Measurements from ENCODE around the gene SP2. TPM values are rescaled to one million over a fixed set of nuclear protein-coding genes. Genes with fewer than 3 reads are reported as not detected.
A peak's percentile ranks its signal among the peaks of the same experiment; 100 is the strongest.

Gene SP2
- total and polyA plus RNA-seq, 2 of the 13 experiments (the other 11 are each of a cell fraction or from before 2014, with no cell fraction given) = 1.4 to 4.8 TPM

DNA sequence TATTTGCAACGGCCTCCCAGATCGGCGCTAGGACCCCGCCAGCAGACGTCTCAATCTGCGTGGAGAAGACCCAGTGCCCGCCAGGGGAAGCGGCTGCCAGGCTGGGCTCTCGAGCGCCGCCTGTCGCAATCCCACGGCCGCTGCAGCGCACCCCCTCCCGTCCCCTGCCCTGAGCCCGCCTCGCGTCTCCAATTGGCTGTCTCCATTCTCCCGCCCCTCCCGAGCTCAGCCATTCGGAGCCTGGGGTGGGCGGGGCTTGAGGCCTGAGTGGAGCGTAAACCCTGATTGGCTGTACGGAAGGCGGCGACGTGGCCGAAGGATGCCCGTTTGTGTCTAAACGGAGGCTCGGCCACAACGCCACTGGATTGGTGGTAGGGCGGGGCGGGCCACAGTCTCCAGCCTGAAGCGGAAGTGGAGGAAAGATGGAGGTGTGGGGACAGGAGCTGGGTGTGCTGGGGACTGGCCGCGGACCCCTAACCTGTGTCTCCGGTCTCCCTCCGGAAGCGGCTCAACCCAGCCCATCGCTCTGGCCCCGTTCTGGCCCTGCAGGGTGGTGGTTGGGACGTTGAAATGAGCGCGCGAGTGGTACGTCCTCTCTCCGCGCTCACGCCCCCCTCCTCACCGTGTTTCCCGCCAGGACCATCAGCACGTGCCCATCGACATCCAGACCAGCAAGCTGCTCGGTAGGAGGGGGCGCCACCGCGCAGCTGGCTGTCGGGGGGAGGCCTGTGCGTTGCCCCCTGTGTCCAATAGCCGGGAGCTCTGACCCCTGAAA lies 74.9 kb downstream of the SP2 start, which contains the start of gene CDK5RAP3 (continued):
- TF ChIP-seq, protein P1, sequence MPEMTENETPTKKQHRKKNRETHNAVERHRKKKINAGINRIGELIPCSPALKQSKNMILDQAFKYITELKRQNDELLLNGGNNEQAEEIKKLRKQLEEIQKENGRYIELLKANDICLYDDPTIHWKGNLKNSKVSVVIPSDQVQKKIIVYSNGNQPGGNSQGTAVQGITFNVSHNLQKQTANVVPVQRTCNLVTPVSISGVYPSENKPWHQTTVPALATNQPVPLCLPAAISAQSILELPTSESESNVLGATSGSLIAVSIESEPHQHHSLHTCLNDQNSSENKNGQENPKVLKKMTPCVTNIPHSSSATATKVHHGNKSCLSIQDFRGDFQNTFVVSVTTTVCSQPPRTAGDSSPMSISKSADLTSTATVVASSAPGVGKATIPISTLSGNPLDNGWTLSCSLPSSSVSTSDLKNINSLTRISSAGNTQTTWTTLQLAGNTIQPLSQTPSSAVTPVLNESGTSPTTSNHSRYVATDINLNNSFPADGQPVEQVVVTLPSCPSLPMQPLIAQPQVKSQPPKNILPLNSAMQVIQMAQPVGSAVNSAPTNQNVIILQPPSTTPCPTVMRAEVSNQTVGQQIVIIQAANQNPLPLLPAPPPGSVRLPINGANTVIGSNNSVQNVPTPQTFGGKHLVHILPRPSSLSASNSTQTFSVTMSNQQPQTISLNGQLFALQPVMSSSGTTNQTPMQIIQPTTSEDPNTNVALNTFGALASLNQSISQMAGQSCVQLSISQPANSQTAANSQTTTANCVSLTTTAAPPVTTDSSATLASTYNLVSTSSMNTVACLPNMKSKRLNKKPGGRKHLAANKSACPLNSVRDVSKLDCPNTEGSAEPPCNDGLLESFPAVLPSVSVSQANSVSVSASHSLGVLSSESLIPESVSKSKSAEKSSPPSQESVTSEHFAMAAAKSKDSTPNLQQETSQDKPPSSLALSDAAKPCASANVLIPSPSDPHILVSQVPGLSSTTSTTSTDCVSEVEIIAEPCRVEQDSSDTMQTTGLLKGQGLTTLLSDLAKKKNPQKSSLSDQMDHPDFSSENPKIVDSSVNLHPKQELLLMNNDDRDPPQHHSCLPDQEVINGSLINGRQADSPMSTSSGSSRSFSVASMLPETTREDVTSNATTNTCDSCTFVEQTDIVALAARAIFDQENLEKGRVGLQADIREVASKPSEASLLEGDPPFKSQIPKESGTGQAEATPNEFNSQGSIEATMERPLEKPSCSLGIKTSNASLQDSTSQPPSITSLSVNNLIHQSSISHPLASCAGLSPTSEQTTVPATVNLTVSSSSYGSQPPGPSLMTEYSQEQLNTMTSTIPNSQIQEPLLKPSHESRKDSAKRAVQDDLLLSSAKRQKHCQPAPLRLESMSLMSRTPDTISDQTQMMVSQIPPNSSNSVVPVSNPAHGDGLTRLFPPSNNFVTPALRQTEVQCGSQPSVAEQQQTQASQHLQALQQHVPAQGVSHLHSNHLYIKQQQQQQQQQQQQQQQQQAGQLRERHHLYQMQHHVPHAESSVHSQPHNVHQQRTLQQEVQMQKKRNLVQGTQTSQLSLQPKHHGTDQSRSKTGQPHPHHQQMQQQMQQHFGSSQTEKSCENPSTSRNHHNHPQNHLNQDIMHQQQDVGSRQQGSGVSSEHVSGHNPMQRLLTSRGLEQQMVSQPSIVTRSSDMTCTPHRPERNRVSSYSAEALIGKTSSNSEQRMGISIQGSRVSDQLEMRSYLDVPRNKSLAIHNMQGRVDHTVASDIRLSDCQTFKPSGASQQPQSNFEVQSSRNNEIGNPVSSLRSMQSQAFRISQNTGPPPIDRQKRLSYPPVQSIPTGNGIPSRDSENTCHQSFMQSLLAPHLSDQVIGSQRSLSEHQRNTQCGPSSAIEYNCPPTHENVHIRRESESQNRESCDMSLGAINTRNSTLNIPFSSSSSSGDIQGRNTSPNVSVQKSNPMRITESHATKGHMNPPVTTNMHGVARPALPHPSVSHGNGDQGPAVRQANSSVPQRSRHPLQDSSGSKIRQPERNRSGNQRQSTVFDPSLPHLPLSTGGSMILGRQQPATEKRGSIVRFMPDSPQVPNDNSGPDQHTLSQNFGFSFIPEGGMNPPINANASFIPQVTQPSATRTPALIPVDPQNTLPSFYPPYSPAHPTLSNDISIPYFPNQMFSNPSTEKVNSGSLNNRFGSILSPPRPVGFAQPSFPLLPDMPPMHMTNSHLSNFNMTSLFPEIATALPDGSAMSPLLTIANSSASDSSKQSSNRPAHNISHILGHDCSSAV (CRISPR knock-in tag; IDR thresholded peaks at IDR 0.05; ENCODE audit: borderline replicate concordance) = 0 out of 2 replicates have a peak, but pooled peaks have one; percentile 75
- peak; percentile 97 for TF ChIP-seq ATAD3A (CRISPR knock-in tag; IDR thresholded peaks at IDR 0.05)
- TF ChIP-seq, protein P2, sequence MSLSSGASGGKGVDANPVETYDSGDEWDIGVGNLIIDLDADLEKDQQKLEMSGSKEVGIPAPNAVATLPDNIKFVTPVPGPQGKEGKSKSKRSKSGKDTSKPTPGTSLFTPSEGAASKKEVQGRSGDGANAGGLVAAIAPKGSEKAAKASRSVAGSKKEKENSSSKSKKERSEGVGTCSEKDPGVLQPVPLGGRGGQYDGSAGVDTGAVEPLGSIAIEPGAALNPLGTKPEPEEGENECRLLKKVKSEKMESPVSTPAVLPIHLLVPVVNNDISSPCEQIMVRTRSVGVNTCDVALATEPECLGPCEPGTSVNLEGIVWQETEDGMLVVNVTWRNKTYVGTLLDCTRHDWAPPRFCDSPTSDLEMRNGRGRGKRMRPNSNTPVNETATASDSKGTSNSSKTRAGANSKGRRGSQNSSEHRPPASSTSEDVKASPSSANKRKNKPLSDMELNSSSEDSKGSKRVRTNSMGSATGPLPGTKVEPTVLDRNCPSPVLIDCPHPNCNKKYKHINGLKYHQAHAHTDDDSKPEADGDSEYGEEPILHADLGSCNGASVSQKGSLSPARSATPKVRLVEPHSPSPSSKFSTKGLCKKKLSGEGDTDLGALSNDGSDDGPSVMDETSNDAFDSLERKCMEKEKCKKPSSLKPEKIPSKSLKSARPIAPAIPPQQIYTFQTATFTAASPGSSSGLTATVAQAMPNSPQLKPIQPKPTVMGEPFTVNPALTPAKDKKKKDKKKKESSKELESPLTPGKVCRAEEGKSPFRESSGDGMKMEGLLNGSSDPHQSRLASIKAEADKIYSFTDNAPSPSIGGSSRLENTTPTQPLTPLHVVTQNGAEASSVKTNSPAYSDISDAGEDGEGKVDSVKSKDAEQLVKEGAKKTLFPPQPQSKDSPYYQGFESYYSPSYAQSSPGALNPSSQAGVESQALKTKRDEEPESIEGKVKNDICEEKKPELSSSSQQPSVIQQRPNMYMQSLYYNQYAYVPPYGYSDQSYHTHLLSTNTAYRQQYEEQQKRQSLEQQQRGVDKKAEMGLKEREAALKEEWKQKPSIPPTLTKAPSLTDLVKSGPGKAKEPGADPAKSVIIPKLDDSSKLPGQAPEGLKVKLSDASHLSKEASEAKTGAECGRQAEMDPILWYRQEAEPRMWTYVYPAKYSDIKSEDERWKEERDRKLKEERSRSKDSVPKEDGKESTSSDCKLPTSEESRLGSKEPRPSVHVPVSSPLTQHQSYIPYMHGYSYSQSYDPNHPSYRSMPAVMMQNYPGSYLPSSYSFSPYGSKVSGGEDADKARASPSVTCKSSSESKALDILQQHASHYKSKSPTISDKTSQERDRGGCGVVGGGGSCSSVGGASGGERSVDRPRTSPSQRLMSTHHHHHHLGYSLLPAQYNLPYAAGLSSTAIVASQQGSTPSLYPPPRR (CRISPR knock-in tag; IDR thresholded peaks at IDR 0.05; ENCODE audit: borderline replicate concordance) = peak; percentile 19; the same call in 1 of the 2 replicates
- peak; percentile 87 for TF ChIP-seq ZNF292 (CRISPR knock-in tag; IDR thresholded peaks at IDR 0.05; ENCODE audit: borderline replicate concordance, low read depth)
- peak; percentile 24; the same call in 1 of the 2 replicates for TF ChIP-seq HNF4G (IDR thresholded peaks at IDR 0.05; ENCODE audit: borderline replicate concordance, low read depth, low read length)
- no peak for TF ChIP-seq HNF4G (CRISPR knock-in tag; IDR thresholded peaks at IDR 0.05; ENCODE audit: borderline replicate concordance, low read depth)
- TF ChIP-seq KDM2A (CRISPR knock-in tag; IDR thresholded peaks at IDR 0.05; ENCODE audit: borderline replicate concordance, low read depth) = peak; percentile 94
- TF ChIP-seq, protein P3, sequence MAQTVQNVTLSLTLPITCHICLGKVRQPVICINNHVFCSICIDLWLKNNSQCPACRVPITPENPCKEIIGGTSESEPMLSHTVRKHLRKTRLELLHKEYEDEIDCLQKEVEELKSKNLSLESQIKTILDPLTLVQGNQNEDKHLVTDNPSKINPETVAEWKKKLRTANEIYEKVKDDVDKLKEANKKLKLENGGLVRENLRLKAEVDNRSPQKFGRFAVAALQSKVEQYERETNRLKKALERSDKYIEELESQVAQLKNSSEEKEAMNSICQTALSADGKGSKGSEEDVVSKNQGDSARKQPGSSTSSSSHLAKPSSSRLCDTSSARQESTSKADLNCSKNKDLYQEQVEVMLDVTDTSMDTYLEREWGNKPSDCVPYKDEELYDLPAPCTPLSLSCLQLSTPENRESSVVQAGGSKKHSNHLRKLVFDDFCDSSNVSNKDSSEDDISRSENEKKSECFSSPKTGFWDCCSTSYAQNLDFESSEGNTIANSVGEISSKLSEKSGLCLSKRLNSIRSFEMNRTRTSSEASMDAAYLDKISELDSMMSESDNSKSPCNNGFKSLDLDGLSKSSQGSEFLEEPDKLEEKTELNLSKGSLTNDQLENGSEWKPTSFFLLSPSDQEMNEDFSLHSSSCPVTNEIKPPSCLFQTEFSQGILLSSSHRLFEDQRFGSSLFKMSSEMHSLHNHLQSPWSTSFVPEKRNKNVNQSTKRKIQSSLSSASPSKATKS (CRISPR knock-in tag; IDR thresholded peaks at IDR 0.05) = 0 out of 2 replicates have a peak, but pooled peaks have one; percentile 50
- TF ChIP-seq ZNF335 (CRISPR knock-in tag; IDR thresholded peaks at IDR 0.05) = peak; percentile 89
- TF ChIP-seq ZBTB38 (CRISPR knock-in tag; IDR thresholded peaks at IDR 0.05) = peak; percentile 86
- no peak for TF ChIP-seq RBM39 (IDR thresholded peaks at IDR 0.05; ENCODE audit: low read depth, low read length, poor library complexity, severe bottlenecking)
- no peak; the same call in 1 of the 2 replicates for TF ChIP-seq SP140L (CRISPR knock-in tag; IDR thresholded peaks at IDR 0.05; ENCODE audit: borderline replicate concordance)

Data from HepG2 (cell line).